CD4-positive, CD25-positive, alpha-beta regulatory T cell (primary cell): Measurements from ENCODE around the gene PCGF1. TPM values are rescaled to one million over a fixed set of nuclear protein-coding genes. Genes with fewer than 3 reads are reported as not detected.

Experiments used
- ATAC-seq, 2 donors: fragments of 150-1000 bp; cut with Tn5 transposase; one replicate each; pipeline ENCODE4 v1.10.0; 2021; ENCODE audit warnings: low read depth in 2 of 2, moderate number of reproducible peaks in 2 of 2, moderate library complexity in 1 of 2
- DNase-seq, 3 donors: peaks; one replicate each; pipeline versions ENCODE4 v3.0.0 to v3.0.0-alpha.2; 2012 to 2022; ENCODE audit warnings: mixed read lengths in 1 of 3
- H3K27ac ChIP-seq: one replicate; pipeline ENCODE4 v1.7.0; 2013; ENCODE audit warnings: mild to moderate bottlenecking, low read length; ENCODE audit not compliant: insufficient read depth, poor library complexity, severe bottlenecking
- H3K27me3 ChIP-seq: one replicate; pipeline ENCODE4 v1.7.0; 2013; ENCODE audit warnings: low read length; ENCODE audit not compliant: control insufficient read depth, insufficient read depth
- H3K36me3 ChIP-seq: one replicate; pipeline ENCODE4 v1.7.0; 2013; ENCODE audit warnings: mild to moderate bottlenecking, low read length, moderate library complexity; ENCODE audit not compliant: control insufficient read depth, insufficient read depth
- H3K4me1 ChIP-seq: 2 replicates; pipeline ENCODE4 v1.7.0; 2013; ENCODE audit warnings: mild to moderate bottlenecking, low read length; ENCODE audit not compliant: insufficient read depth, control insufficient read depth, poor library complexity, severe bottlenecking
- H3K4me3 ChIP-seq: one replicate; pipeline ENCODE4 v1.7.0; 2013; ENCODE audit warnings: low read depth, mild to moderate bottlenecking, low read length, moderate library complexity
- H3K9me3 ChIP-seq, 2 experiments: 1 replicate in 1 of 2; 2 replicates in 1 of 2; pipeline ENCODE4 v1.7.0; 2013; ENCODE audit warnings: low read length in 2 of 2, mild to moderate bottlenecking in 1 of 2, moderate library complexity in 1 of 2; ENCODE audit not compliant: control insufficient read depth in 2 of 2
- H3K27ac Mint-ChIP-seq, 3 donors: one replicate each; pipeline ENCODE4 v1.8.0; 2020 to 2022; ENCODE audit warnings: mild to moderate bottlenecking in 3 of 3, mixed read lengths in 3 of 3, moderate library complexity in 2 of 3
- H3K27me3 Mint-ChIP-seq: one replicate; pipeline ENCODE4 v1.8.0; 2022; ENCODE audit warnings: mild to moderate bottlenecking, mixed read lengths
- H3K36me3 Mint-ChIP-seq: one replicate; pipeline ENCODE4 v1.8.0; 2020; ENCODE audit warnings: mixed read lengths
- H3K4me1 Mint-ChIP-seq, 4 donors: one replicate each; pipeline ENCODE4 v1.8.0; 2020 to 2022; ENCODE audit warnings: mixed read lengths in 4 of 4, mild to moderate bottlenecking in 1 of 4
- H3K4me3 Mint-ChIP-seq, 4 donors: one replicate each; pipeline ENCODE4 v1.8.0; 2020 to 2022; ENCODE audit warnings: mild to moderate bottlenecking in 4 of 4, mixed read lengths in 4 of 4, moderate library complexity in 3 of 4
- H3K9me3 Mint-ChIP-seq, 7 donors: one replicate each; pipeline ENCODE4 v1.8.0; 2020 to 2022; ENCODE audit warnings: mixed read lengths in 7 of 7, mild to moderate bottlenecking in 3 of 7, moderate library complexity in 2 of 7
- polyA plus RNA-seq, 4 donors: library from polyadenylated mRNA; unstranded; fragments of 300-500 nt; fragmentation: Illumina TruSeq; gene quantifications; one replicate each; pipeline ENCODE4 v1.2.3, GENCODE V29; 2021
- total RNA-seq: library from RNA; stranded (reverse); gene quantifications from one replicate; pipeline ENCODE4 v1.2.3, GENCODE V29; 2022

Gene PCGF1
- total and polyA plus RNA-seq, 5 donors from 2014 or later, result 13.8 to 23.9 (median 16.7) TPM

DNA sequence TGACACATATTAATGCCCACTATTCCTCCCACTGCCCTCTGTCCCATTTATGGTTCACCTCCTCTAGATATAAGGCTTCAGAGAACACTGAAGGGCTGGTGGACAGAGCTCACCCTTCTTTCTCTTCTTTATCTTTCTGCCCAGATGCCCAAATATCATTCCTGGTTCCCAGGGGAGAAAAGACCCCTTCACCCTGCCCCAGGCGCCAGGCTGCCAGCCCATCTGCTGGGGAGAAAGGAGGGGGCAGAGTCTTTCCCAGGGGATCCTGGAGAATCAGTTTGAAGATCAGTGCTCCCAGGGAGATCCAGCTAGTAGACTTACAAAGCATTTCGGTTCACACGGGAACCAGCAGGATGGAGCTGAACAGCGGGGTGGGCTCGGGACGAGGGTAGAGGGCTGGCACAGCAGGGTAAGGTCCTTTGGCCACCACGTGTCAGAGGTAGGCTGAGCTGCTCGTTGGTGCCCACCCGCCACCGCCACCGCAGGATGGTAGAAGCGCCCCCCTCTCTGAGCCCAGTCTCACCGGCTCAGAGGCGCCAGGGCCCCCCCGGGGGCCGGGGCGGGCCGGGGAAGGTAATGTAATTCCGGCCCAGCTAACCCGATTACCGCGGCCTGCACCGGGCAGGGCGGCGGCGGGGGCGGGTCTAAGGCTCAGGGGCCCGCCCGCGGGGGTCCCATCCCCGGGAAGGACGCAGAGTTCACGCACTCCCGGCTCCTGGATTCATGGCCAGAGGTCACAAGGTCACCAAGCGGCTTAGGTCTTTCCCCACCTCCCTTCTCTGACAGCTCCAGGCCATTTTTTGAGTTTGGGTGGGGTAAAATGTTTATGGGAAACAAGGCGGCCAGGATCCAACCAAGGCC lies 5.5 kb upstream of the PCGF1 start:
- Histone ChIP-seq H3K4me1 (peaks cover 39% of the 10 kb centered on the region), H3K36me3 (no peaks in the 10 kb centered on the region), H3K9me3 (no peaks in the 10 kb centered on the region), H3K4me3 (no peak overlapping the region), H3K27ac (no peak overlapping the region), H3K27me3 (peaks cover 24% of the 10 kb centered on the region)
- Mint-ChIP-seq H3K9me3 (peaks cover 0 to 11% (median 0%) of the 10 kb centered on the region in 7 donors), H3K4me3 (peak overlapping the region in 1 of 4 donors; percentile 41), H3K36me3 (peaks cover 4% of the 10 kb centered on the region), H3K27ac (no peak overlapping the region), H3K4me1 (peaks cover 0 to 38% (median 5%) of the 10 kb centered on the region in 4 donors), H3K27me3 (peaks cover 62% of the 10 kb centered on the region)
- DNase-seq (no peak), ATAC-seq (no peak)

GRCh38 chr2:74511104-74511989 lies 3.9 kb upstream of the PCGF1 start:
- H3K9me3 Mint-ChIP-seq, result peaks cover 0 to 13% (median 0%) of the 10 kb centered on the region in 7 donors
- ATAC-seq (no peak), DNase-seq (no peak)
- no peak overlapping the region for H3K27ac ChIP-seq
- H3K36me3 Mint-ChIP-seq, result peaks cover 9% of the 10 kb centered on the region
- no peak overlapping the region for H3K4me3 ChIP-seq
- H3K4me3 Mint-ChIP-seq, result peak overlapping the region in 1 of 4 donors; percentile 73
- H3K4me1 Mint-ChIP-seq, result peaks cover 6 to 44% (median 13%) of the 10 kb centered on the region in 4 donors
- H3K27me3 Mint-ChIP-seq, result peaks cover 53% of the 10 kb centered on the region
- H3K27me3 ChIP-seq, result peaks cover 11% of the 10 kb centered on the region
- H3K27ac Mint-ChIP-seq, result no peak overlapping the region
- H3K36me3 ChIP-seq, result no peaks in the 10 kb centered on the region
- no peaks in the 10 kb centered on the region for H3K9me3 ChIP-seq
- H3K4me1 ChIP-seq, result peaks cover 46% of the 10 kb centered on the region

DNA sequence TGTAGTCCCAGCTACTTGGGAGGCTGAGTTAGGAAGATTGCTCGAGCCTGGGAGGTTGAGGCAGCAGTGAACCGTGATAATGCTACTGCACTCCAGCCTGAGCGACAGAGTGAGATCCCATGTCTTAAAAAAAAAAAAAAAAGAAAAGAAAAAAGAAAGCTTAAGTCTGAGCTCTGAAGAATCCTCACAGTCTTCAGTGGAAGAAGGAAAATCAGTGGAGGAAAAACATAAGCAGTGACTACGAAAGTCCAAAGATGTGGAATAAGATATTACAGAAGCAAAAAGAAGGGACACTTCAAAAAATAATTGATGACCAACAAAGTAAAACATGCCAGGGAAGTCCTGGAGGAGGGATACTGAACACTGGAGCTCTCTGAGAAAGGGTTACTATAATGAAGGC lies 2.8 kb upstream of the PCGF1 start:
- Histone ChIP-seq H3K27ac (no peak overlapping the region), H3K4me3 (no peak overlapping the region), H3K27me3 (peaks cover 11% of the 10 kb centered on the region), H3K4me1 (peaks cover 42% of the 10 kb centered on the region), H3K9me3 (no peaks in the 10 kb centered on the region), H3K36me3 (peaks cover 7% of the 10 kb centered on the region)
- Mint-ChIP-seq H3K9me3 (peaks cover 0 to 13% (median 0%) of the 10 kb centered on the region in 7 donors), H3K27ac (no peak overlapping the region), H3K36me3 (peaks cover 15% of the 10 kb centered on the region), H3K4me1 (peaks cover 7 to 47% (median 14%) of the 10 kb centered on the region in 4 donors), H3K27me3 (peaks cover 46% of the 10 kb centered on the region), H3K4me3 (peak overlapping the region in 1 of 4 donors; percentile 99)
- no peak for DNase-seq
- ATAC-seq, result no peak

DNA sequence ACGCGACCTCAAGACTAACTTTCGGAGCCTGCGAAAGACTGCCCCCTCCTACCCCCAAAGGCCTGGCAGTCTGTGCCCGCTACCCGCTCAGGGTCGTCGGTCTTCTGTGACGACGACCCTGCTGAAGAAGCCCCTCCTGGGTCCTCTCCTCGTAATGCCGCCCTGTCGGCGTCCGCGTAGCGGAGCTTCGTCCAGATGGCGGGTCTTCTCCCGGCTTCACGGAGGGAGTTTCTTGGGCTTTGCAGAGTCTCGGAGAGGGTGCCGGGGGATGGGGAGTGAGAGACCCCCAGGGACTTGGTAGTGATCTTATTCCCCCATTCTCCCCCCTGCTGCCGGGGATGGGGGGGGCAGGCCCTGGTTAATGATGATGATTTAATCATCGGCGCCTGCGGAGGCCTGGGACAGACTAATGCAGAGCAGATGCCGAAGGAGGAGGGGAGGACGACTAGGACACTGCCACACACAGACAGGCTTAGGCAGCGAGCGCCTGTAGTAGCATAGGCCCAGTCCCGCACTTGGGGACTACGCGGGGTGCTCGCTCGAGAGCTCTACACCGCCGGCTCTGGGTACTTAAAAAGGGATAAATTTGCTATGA lies 528 bp upstream of the PCGF1 start:
- peak overlapping the region; percentile 96 for H3K27ac ChIP-seq
- peaks cover 9% of the 10 kb centered on the region for H3K27me3 ChIP-seq
- ATAC-seq (no peak), DNase-seq (no peak)
- Mint-ChIP-seq H3K4me1 (peaks cover 10 to 57% (median 22%) of the 10 kb centered on the region in 4 donors), H3K36me3 (peaks cover 26% of the 10 kb centered on the region), H3K27ac (peak overlapping the region; percentile 98 to 100 (median 100)), H3K9me3 (peaks cover 0 to 7% (median 0%) of the 10 kb centered on the region in 7 donors), H3K4me3 (peak overlapping the region; percentile 98 to 100 (median 100)), H3K27me3 (peaks cover 50% of the 10 kb centered on the region)
- peaks cover 31% of the 10 kb centered on the region for H3K4me1 ChIP-seq
- peak overlapping the region; percentile 85 for H3K4me3 ChIP-seq
- no peaks in the 10 kb centered on the region for H3K9me3 ChIP-seq
- H3K36me3 ChIP-seq, result peaks cover 13% of the 10 kb centered on the region

DNA sequence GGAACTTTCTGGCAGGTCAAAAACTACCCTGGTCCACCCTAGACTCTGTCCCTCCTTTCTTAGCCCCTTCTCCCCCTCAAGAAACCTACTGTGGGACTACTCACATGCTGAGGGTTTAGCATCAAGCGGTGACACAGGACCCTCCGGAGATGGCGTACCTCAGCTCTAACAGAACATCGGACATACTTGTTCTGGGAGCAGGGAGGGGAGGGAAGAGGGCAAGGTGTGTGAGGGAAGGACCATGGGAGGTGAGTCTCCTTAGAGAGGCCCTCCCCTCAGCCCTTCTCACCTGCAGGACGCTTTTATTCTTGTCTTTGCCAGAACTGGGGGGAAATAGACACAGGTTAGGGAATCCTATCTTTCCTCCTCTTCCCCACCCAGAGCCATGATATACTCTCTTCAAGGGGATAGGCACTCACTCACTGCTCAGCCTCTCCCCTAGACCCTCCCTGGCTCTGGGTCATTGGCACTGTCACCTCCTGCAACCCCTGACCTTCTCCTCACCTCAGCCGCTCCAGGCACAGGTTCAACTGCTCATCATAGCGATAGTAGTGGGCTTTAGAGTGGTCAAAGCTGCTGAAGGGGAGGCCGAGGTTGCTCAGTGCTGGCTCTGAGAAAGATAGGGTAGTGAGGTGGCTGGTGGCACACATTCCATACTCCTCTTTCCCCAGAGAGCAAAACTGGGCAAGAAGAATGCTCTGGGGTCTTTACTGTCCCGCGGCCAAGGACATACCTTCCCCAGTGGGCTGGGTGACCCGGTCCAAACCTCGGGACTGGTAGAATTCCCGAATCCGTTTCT lies 1.8 kb downstream of the PCGF1 start:
- Mint-ChIP-seq H3K4me3 (peak overlapping the region in 3 of 4 donors; percentile 64 to 100 (median 83)), H3K27ac (no peak overlapping the region), H3K36me3 (peaks cover 26% of the 10 kb centered on the region), H3K9me3 (peaks cover 0 to 9% (median 0%) of the 10 kb centered on the region in 7 donors), H3K4me1 (peaks cover 9 to 70% (median 25%) of the 10 kb centered on the region in 4 donors), H3K27me3 (peaks cover 54% of the 10 kb centered on the region)
- Histone ChIP-seq H3K27me3 (peaks cover 6% of the 10 kb centered on the region), H3K9me3 (no peaks in the 10 kb centered on the region), H3K4me3 (no peak overlapping the region), H3K4me1 (peaks cover 40% of the 10 kb centered on the region), H3K27ac (no peak overlapping the region), H3K36me3 (peaks cover 13% of the 10 kb centered on the region)
- ATAC-seq (no peak), DNase-seq (no peak)

- peaks cover 64% of the 10 kb centered on the region for H3K27me3 Mint-ChIP-seq
- no peak overlapping the region for H3K27ac ChIP-seq
- H3K4me3 Mint-ChIP-seq, result peak overlapping the region; percentile 44 to 86 (median 78)
- peaks cover 0 to 7% (median 0%) of the 10 kb centered on the region in 7 donors for H3K9me3 Mint-ChIP-seq
- H3K4me1 ChIP-seq, result peaks cover 42% of the 10 kb centered on the region
- H3K4me1 Mint-ChIP-seq, result peaks cover 5 to 80% (median 25%) of the 10 kb centered on the region in 4 donors
- no peaks in the 10 kb centered on the region for H3K9me3 ChIP-seq
- no peak for ATAC-seq
- no peak overlapping the region for H3K27ac Mint-ChIP-seq
- H3K36me3 Mint-ChIP-seq, result peaks cover 26% of the 10 kb centered on the region
- peaks cover 13% of the 10 kb centered on the region for H3K36me3 ChIP-seq
- no peak for DNase-seq
- H3K4me3 ChIP-seq, result no peak overlapping the region
- H3K27me3 ChIP-seq, result peaks cover 3% of the 10 kb centered on the region
Observed at GRCh38 chr2:74504591-74504990, 2.9 kb downstream of the PCGF1 start.
